Measurements from ENCODE around the gene NAV2.
"Not testable (repeated sequence)": the region's sequence is repeated elsewhere in the genome, so short reads cannot be mapped to it uniquely, and the experiment has no call there.

The NAV2 gene

DNA sequence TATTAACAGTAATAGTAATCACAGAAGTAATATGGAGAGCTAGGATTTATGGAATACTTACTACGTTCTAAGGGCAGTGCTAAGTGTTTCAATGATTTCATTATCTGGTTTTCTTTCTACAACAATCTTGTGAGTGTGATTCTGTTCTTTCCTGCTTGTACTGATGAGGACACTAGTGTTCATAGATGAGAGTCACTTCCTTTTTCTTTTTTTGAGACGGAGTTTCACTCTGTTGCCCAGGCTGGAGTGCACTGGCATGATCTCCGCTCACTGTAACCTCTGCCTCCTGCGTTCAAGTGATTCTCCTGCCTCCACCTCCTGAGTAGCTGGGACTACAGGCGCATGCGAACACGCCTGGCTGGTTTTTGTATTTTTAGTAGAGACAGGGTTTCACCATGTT lies 366.2 kb downstream of the NAV2 start:
- DNase-seq: no peak

DNA sequence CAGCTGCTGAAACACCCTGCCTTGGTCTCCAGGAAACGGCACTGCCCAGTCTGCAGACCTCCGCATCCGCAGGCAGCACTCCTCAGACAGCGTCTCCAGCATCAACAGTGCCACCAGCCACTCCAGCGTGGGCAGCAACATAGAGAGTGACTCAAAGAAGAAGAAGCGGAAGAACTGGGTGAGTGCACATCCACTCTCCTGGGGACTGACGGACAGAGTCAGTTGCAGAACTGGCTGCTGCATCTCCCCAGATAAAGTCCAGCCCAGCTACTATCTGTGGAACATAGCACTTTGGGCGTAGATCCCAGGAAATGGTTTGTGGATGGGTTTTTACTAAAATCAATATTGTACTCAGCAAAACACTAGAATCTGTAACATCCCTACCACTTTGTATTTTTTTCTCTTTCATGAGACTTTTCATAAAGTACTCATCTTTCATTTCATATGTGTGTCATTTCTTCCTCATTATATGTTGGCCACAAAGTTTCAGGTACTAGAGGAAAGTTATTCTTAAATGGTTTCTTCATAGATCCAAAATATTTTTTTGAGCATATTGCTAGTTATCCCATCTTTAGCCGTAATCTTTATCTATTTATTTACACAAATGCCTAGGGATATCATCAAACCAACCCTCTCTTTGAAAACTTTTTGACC lies 367.5 kb downstream of the NAV2 start:
- no peak for DNase-seq

DNA sequence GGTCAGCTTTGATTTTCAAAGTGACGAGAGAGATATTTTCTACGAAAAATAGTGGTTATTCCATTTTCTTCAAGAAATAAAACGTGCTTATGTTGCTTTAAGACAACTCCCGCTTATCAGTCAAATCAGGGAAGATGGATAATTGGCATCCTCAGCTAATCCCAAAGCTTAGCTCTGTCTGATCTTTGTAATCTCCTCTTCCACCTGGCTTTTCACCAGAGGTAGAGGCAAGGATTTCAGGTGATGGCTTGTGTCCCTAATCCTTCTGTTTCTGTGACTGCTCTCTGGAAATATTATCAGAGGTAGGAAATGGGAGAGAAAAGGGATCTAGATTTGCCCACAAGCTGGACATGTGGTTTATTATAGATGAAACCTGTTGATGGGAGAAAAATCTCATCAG lies 368.7 kb downstream of the NAV2 start:
- DNase-seq: no peak

DNA sequence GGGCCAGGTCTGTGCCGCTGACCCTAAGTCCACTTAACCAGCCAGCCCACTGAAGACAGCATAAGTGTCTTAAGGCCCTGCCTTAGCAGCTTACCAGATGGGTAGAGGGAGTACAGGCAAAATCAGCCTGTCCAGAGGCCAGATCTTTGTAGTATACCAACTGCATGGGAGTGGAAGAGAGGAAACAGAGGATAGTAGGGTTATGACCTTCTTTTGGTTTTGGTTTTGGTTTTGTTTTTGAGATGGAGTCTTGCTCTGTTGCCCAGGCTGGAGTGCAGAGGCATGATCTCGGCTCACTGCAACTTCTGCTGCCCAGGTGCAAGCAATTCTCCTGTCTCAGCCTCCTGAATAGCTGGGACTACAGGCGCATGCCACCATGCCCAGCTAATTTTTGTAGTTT lies 371.2 kb downstream of the NAV2 start:
- not testable (repeated sequence) for DNase-seq

DNA sequence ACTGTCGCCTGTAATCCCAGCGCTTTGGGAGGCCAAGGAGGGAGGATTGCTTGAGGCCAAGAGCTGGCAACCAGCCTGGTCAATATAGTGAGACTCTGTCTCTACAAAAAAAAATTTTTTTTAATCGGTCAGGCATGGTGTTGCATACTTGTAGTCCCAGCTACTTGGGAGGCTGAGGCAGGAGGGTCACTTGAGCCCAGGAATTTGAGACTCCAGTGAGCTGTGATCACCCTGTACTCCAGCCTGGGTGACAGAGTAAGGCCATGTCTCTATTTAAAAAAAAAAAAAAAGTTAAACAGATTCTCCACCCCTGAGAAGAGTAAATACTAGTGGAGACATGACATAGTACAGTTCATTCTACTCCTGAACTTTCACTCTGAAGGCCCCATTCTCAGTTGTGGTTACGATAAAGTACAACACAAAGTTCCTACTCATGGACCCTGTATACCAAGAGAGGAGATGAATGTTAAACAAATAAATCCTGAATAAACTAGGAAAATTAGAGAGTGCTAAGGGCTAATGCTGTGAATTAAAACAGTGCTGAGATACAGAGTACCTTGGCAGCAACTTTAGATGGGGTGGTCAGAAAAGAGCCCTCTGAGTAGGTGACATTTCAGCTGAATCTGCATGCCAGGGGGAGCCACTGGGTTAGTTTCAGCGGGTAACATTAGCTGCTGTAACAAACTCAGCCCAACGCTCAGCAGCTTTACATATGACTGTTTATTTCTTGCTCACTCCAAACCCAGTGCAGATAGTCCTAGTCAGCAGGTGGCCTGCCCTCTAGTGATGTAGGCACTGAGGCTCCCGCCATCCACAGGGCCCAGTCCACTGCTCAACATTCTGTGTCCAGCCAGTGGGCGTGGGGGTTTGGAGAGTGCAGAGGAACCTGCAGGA lies 372.5 kb downstream of the NAV2 start:
- no peak for DNase-seq

DNA sequence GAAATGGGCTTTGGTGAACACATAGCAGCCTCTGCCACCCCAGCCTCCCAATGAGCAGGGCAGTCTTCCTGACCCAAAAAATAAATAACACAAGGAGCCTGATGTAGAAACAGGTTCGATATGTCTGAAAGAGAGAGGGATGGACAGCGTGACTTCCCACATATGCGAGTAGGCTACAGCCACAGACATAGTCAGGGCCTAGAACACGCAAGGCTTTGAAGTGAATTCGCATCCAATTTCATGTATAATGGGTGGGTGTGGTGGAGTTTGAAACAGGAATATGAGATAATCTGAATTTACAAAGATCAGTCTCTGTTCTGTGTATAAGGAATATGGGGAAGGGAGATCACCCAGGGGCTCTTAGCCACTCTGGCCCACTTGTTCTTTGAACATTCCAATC lies 373.3 kb downstream of the NAV2 start:
- DNase-seq: no peak

DNA sequence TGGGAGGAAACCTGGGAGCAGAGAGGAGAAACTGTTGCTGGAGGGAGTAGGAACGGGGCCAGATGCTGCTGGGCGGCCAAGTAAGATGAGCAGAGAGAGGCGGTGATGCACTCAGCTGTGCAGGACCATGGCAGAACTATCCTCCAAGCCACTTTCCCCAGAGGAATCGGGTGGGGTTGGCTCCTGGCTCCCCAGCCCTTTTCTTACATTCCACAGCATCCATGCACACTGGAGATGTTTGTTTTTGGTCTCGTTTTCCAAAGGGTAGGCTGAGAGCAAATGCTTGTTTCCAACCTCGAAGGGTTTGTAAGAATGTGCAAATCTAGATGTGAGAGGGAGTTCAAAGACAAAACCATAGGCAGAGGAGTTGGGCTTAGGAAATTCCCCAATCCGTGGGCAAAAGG lies 374.5 kb downstream of the NAV2 start:
- DNase-seq: no peak

DNA sequence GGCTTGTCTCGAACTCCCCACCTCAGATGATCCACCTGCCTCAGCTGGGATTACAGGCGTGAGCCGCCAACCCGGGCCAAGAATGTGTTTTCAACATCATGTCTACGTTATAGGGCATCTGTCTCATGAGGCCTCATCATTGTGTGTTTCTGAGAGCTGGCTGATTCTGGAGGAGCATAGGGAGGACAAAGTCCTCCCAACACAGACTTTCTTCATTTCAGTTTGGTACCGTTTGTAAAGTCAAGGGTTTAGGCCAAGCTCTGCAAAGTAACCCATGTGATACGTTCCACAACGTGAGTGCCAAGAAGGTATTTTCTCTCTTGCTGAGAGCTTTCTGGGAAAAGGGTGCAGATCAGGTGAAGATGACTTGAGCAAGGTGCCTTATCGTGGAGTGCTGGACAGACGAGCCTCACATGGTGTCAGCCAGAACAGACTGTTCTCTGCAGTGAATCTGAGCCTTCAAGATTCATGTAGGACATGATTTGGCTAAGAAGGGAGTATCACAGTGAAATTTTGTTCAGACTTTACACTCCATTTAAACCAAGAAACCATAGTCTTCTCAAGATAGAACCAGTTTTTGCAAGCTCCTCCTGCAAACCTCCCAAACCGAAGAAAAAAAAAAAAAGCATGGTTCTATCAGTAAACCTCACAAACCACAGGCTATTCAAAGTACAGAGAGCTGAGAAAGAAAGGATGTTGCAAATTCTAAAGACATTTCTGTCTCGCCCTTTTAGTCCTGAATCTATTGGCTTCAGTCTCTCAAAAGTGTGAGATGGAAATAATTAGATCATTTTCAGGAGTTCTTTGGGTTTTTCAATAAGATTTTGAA lies 376.0 kb downstream of the NAV2 start:
- peak in 1 of 5 experiments; percentile 47 for DNase-seq

DNA sequence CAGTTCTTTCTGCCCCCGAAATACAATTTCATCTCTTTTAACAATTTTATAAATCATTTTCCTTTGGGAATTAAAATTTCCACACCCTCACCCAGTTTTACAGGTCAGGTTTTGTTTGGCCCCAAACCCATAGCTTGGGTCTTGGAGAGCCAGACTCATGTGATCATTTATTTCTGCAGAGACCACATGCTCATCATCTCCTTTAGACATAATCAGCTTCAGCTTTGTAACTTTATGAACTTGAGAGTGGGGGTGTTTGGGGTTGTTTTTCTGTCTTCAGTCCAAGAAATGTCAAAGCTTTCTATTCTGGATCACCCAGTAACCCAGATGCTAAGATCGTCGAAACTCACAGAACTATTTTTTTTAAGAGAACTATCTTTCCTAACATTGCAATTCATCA lies 376.7 kb downstream of the NAV2 start:
- DNase-seq: no peak

DNA sequence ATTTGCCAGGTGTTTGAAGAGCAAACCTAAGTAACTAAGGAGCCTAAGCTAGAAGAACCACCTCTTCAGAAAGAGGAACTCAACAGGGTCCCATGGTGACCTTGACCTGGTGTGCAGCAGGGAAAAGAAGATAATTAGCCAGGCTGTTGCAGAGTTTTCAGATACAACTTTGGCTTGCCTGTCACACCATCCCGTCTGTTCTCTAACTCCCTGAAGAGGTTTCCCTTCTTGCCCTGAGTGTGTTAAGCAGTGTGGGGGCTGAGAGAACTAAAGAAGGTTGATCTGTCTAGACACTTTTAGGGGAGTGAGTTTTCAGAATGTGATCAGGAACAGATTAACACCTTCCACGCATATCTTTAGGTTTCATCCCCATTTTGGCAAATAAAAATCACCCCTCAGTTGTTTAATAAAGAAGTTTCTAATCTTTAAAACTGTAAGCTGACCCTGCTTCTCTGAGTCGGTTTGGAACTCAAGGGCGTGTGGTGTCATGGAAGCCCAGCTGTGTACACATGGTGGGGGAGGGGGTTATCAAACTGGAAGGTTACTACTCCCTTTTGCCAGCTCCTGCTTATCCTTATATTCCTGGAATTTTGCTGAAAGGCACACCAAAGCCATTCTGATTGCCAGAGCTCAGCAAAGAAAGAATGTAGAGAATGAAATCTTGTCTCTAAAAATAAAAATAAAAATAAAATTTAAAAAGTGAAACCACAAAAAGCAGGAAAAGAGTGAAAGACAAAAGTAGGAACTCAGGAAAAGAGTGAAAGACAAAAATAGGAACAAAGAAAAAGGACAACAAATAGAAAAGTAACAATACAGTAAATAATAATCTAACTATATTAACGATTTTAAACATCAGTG lies 377.4 kb downstream of the NAV2 start:
- no peak for DNase-seq

DNA sequence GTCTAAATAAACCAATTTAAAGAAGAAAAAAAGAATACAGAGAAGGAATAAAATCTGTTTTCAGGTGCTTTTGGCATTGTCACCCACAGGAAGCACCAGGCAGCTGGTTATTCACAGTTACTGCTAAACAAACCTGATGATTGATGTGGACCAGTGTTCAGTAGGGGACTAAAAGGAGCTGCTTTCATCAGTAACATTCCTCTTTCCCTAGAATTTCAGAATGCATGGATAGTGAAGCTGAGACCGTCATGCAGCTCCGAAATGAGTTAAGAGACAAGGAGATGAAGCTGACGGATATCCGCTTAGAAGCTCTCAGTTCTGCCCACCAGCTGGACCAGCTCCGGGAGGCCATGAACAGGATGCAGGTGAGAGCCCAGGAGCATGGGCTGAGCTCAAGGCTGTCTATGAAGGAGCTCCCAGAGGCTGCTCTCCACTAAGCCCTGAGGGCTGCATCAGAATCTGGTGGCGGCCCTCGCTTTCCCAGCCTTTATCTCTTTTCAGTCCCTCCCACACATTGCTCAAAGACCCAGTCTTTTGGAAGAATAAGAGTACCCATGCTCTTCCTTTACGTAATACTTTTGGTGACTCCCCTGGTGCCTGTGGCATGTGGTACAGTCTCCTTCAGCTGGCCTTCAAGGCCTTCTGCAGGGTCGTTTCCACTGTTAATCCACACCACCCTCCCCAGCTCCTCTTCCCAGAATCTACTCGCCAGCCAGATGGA lies 378.2 kb downstream of the NAV2 start:
- DNase-seq: no peak

DNA sequence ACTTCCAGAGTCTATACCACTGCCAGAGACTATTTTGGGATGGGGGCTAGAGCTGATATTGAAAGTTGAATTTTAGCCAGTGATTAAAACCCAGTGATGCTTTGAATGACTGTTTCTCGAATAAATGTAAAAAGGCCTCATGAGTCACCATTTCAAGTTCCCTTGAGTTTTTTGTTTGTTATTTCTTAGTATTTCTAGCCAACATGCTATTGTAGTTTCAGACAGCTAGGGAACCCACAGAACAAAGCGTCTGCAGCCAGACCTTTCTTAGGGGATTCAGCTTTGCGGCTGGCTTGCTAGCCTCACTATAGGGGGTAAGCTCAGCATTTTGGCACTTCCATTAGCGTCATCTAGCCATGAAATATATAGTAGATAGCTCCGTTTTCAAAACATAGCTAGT lies 381.1 kb downstream of the NAV2 start:
- no peak for DNase-seq

DNA sequence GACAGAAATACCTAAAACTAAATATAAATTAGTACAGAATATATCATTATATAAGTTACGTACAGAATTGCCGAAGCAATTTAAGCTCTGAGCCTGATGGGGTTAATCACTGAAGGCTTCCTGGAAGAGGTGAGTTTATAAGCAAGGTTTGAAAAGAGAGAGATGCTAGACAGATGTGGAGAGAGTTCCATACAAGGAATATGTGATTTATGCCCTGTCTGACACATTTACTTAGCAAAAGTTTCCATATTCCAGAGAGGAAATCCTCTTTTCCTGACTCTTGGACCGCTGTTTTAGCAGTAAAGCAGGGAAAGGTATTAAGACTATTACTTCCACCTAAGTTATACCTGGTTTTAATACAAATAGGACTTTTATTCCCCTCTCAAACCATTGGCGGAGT lies 382.6 kb downstream of the NAV2 start:
- no peak for DNase-seq

DNA sequence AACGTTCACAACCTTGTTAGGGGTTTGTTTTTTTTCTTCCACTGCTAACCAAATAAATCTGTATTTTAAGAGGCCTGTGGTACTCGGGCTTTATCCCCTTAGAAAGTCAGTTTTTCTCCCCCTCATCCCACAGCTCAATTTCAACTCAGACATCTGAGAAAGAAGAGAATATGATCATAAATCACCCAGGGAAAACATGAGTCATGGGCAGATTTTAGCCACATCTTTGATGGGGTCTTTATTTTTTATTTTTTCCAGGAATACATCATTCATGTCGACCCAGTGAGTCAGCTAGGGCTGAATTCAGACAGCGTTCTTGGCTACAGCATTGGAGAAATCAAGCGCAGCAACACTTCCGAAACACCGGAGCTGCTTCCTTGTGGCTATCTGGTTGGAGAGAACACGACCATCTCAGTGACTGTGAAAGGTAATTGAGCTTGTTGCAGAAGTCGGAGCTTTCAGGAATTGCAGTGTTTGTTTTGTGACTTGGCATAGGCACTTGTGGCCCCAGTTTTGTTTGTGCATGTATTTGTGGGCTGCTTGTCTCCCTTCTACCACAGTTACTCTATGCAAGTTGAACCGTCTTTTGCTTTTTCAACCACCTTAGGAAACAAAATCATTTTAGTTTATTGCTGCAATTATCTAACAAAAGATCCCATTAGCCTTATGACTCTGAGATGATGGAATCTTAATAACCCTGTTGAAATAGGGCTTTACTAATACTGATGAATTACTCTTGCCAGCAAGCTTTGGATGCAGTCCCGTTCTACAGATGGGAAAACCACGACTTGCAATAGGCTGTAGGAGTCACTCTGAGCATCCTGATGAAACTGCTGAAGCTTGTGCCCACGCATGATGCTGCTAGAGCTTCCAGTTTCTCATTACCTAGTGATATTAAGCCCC lies 384.9 kb downstream of the NAV2 start:
- no peak for DNase-seq

DNA sequence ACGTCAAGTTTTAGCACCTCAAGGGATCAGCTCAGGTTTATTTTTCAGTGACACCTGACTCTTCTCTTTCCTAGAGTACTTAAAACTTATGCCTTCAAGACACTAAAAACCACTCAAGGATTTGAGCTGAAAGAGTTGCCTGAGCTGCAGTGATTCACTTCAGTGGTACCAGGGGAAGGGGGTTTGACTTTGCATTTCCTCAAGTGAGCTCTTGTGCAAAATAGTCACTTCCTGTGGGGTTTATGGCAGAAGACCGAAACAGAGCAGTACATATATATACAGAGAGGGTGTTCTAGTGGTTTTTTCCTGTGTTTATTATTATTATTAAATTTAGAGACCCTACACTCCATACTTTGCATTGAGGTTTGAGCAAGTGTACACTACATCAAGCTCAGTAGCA lies 386.9 kb downstream of the NAV2 start:
- peak in 1 of 5 experiments; percentile 52 for DNase-seq

DNA sequence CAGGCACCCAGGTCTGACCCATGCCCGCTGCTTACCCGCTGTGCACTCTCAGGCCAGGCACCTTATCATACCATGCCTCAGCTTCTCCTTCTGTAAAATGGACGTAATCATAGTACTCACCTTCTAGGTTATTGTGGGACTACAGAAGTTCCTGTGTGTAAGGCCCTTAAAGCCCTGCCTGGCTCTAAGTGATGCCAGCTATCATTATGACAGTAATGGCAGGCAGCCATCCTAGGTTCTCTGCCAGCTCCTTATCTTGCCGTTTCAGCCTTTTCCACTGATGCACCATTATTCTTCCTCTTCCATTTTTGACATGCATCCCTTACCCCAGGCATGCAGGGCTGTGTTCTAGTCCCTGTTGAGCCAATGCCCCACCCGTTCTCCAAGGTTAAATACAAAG lies 389.8 kb downstream of the NAV2 start:
- no peak for DNase-seq

DNA sequence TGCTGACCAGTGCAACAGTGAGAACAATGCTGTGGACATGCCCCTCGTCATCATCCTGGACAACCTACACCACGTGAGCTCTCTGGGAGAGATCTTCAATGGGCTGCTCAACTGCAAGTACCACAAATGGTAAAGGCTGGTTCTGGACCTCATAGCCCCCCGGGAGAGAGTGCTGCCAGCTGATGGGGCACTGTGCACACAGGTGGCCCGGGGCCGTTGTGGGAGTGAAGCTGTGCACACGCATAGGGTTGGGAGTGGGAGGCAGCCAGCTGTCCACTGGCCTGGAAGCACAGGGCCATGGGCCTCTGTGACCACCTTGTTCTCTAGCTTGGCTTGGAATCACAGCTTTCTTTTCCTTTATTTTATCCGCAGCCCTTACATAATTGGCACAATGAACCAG lies 390.6 kb downstream of the NAV2 start:
- DNase-seq: no peak

DNA sequence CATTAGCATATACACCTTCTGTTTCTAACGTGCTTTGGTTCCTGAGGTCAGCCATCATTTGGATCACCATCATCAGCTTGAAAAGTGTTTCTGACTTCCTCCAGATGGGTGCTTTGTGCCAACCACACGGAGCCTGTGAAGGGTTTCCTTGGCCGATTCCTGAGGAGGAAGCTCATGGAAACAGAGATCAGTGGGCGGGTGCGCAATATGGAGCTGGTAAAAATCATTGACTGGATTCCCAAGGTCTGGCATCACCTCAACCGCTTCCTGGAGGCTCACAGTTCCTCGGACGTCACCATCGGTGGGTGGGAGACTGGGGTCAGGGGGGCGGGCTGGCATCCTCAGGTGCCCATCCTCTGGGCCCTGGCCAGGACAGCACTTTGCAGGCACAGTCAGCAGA lies 392.8 kb downstream of the NAV2 start:
- DNase-seq: no peak

DNA sequence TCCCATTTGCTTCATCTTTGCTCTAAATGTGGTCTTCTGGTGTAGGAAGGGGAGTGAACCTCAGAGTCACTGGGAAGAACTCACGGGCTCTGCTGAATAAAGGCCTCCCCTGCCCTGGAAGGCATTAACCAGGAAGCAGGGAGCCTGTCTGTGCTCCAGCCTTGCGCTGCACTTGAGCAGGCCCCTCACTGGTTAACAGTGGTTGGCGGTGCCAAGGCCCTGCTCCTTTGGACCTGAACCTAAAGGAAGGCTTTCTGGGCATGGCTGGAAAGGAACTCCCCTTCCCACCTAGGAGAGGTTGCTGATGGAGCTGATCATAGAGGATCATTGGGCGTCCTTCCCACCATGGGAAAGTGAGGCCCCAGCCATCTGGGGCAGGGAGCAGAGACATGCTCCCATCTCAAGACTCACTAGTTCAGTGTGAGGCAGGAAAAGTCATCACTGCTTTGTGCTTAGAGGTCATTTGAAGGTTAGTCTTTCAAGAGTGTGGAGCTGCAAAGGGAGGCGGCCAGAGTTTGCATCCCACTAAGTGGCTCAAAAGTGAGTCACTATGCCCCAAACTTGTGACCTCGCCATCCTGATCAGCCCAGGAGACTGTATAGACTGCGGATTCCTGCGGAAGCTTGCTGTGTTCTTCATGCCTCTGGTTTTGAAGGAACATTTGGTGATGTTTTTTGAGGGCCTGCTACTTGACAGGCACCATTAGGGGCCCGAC lies 397.3 kb downstream of the NAV2 start:
- no peak for DNase-seq
